Karpas-422 (cell line): ENCODE results near the gene MAGEB6B. TPM values are rescaled to one million over a fixed set of nuclear protein-coding genes. Genes with fewer than 3 reads are reported as not detected.

Source experiments
- total RNA-seq: library from RNA; depleted of rRNA; stranded (reverse); fragments of >200 nt; shearing (Covaris generic); gene quantifications from 2 replicates; pipeline ENCODE4 v1.2.3, GENCODE V29; 2014; ENCODE audit warnings: low replicate concordance; rRNA removed

Gene MAGEB6B
- total RNA-seq, 1 experiment from 2014 or later: not detected

Other genes with a start within 250 kb of the MAGEB6B start
- gene MAGEB18, start 22.3 kb upstream of the MAGEB6B start, total RNA-seq: not detected in 2 replicates
- not detected in 2 replicates for gene MAGEB6, start 31.8 kb downstream of the MAGEB6B start, total RNA-seq
- gene MAGEB5, start 55.6 kb downstream of the MAGEB6B start, total RNA-seq: not detected in 2 replicates